K562 (cell line): ENCODE results near the gene RNF212B. TPM values are rescaled to one million over a fixed set of nuclear protein-coding genes. Genes with fewer than 3 reads are reported as not detected.

Source experiments
- CAMTA2 ChIP-seq: fragments of 250-450 bp; sonication (Bioruptor Pico); conservative IDR thresholded peaks from 2 replicates; pipeline ENCODE4 v1.5.1; 2022
- ETV1 ChIP-seq: fragments of 450-650 bp; conservative IDR thresholded peaks from 2 replicates; pipeline ENCODE4 v1.6.1; 2016; ENCODE audit warnings: missing genetic modification characterization, control low read depth, low read depth, missing compliant biosample characterization
- FOXK1 ChIP-seq: sonication (generic); formaldehyde crosslinking; IDR thresholded peaks from 2 replicates; pipeline ENCODE4 v1.8.0; 2022; ENCODE audit warnings: missing genetic modification reagents, mild to moderate bottlenecking, borderline replicate concordance
- HDAC6 ChIP-seq: IDR thresholded peaks from 2 replicates; pipeline ENCODE4 v1.6.1; 2012; ENCODE audit warnings: low read depth, mild to moderate bottlenecking, control low read depth, inconsistent platforms, low read length, moderate library complexity
- KAT2B ChIP-seq: IDR thresholded peaks from one replicate; pipeline ENCODE4 v1.6.1; 2012; ENCODE audit warnings: low read depth, mild to moderate bottlenecking, control low read depth, inconsistent platforms, low read length, moderate library complexity
- KDM2B ChIP-seq: fragments of 250-450 bp; sonication (Bioruptor Pico); IDR thresholded peaks from 2 replicates; pipeline ENCODE4 v1.8.0; 2021; ENCODE audit warnings: mild to moderate bottlenecking, moderate library complexity
- NUFIP1 ChIP-seq: fragments of 450-650 bp; IDR thresholded peaks from 2 replicates; pipeline ENCODE4 v1.6.1; 2018; ENCODE audit not compliant: partially characterized antibody
- PHF21A ChIP-seq: fragments of 450-650 bp; IDR thresholded peaks from 2 replicates; pipeline ENCODE4 v1.6.1; 2017; ENCODE audit warnings: low read depth, borderline replicate concordance
- RBM34 ChIP-seq: fragments of 200-400 bp; formaldehyde crosslinking; IDR thresholded peaks from 2 replicates; pipeline ENCODE4 v1.6.1; 2018; ENCODE audit warnings: low read length, borderline replicate concordance; ENCODE audit not compliant: insufficient read depth
- TGIF2 ChIP-seq: sonication (generic); formaldehyde crosslinking; IDR thresholded peaks from 2 replicates; pipeline ENCODE4 v1.8.1; 2022; ENCODE audit warnings: mild to moderate bottlenecking, missing genetic modification reagents, moderate library complexity
- ZFP36 ChIP-seq: fragments of 150-350 bp; IDR thresholded peaks from 2 replicates; pipeline ENCODE4 v1.6.1; 2018; ENCODE audit warnings: low read length, low read depth; ENCODE audit not compliant: partially characterized antibody
- ZKSCAN3 ChIP-seq: fragments of 250-450 bp; sonication (Bioruptor Pico); IDR thresholded peaks from 2 replicates; pipeline ENCODE4 v1.4.0; 2020
- ZNF444 ChIP-seq: fragments of 250-450 bp; sonication (Bioruptor Pico); IDR thresholded peaks from 2 replicates; pipeline ENCODE4 v1.4.0; 2020; ENCODE audit warnings: mild to moderate bottlenecking, moderate library complexity
- ZNF695 ChIP-seq: fragments of 450-650 bp; formaldehyde crosslinking; IDR thresholded peaks from 2 replicates; pipeline ENCODE4 v1.4.0; 2020; ENCODE audit warnings: mild to moderate bottlenecking, moderate library complexity
- ZNF766 ChIP-seq: fragments of 200-800 bp; sonication (Bioruptor generic); conservative IDR thresholded peaks from 2 replicates; pipeline ENCODE4 v1.6.1; 2016; ENCODE audit warnings: missing genetic modification characterization, missing compliant biosample characterization
- polyA plus RNA-seq, 8 experiments: library from polyadenylated mRNA; depleted of rRNA in 4 of 8; stranded (reverse) in 5 of 8; unstranded in 3 of 8; fragments of >200 nt; fragmentation: Nextera tagmentation in 2 of 8; fragmentation: Illumina TruSeq in 1 of 8; extraction: Ambion mirVana in 2 of 8; extraction: Trizol in 1 of 8; gene quantifications; 2 replicates each; pipeline versions ENCODE4 v1.2.1 to v1.2.3, GENCODE V29; 2011 to 2014; ENCODE audit warnings: inconsistent platforms in 1 of 8, missing spikeins in 1 of 8
- total RNA-seq, 7 experiments: library from RNA; depleted of rRNA in 6 of 7; stranded (reverse); fragments of >200 nt in 6 of 7; fragmentation: Illumina TruSeq in 2 of 7; extraction: Trizol in 2 of 7; gene quantifications; 2 replicates each; pipeline versions ENCODE4 v1.2.1 to v1.2.3, GENCODE V29; 2011 to 2021; ENCODE audit warnings: low replicate concordance in 1 of 7
- TF ChIP-seq, protein P1 (sequence below): fragments of 250-450 bp; sonication (Bioruptor Pico); IDR thresholded peaks from 2 replicates; pipeline ENCODE4 v1.8.0; 2021; ENCODE audit warnings: moderate library complexity, mild to moderate bottlenecking, inconsistent platforms
- TF ChIP-seq, protein P2 (sequence below): IDR thresholded peaks from 2 replicates; pipeline ENCODE4 v1.6.1; 2011; ENCODE audit warnings: borderline replicate concordance, low read depth, mild to moderate bottlenecking, moderate library complexity, low read length; ENCODE audit not compliant: insufficient read depth, poor library complexity, severe bottlenecking
- TF ChIP-seq, protein P3 (sequence below): fragments of 250-450 bp; sonication (Bioruptor Pico); IDR thresholded peaks from 2 replicates; pipeline ENCODE4 v1.9.0; 2021; ENCODE audit warnings: mild to moderate bottlenecking, inconsistent platforms
- TF ChIP-seq, protein P4 (sequence below), 2 experiments: fragments of 200-800 bp in 1 of 2; sonication (Bioruptor generic) in 1 of 2; sonication (generic) in 1 of 2; formaldehyde crosslinking in 1 of 2; IDR thresholded peaks in 1 of 2; conservative IDR thresholded peaks in 1 of 2; 2 replicates each; pipeline versions ENCODE4 v1.5.0 to v1.6.1; 2016 to 2020; ENCODE audit warnings: missing compliant biosample characterization in 1 of 2, missing genetic modification characterization in 1 of 2, missing genetic modification reagents in 1 of 2

Gene RNF212B
- total and polyA plus RNA-seq, 9 of the 15 experiments (the other 6 are each of a cell fraction or from before 2014, with no cell fraction given): 0.15 to 0.43 (median 0.27) TPM; not detected in 3

DNA sequence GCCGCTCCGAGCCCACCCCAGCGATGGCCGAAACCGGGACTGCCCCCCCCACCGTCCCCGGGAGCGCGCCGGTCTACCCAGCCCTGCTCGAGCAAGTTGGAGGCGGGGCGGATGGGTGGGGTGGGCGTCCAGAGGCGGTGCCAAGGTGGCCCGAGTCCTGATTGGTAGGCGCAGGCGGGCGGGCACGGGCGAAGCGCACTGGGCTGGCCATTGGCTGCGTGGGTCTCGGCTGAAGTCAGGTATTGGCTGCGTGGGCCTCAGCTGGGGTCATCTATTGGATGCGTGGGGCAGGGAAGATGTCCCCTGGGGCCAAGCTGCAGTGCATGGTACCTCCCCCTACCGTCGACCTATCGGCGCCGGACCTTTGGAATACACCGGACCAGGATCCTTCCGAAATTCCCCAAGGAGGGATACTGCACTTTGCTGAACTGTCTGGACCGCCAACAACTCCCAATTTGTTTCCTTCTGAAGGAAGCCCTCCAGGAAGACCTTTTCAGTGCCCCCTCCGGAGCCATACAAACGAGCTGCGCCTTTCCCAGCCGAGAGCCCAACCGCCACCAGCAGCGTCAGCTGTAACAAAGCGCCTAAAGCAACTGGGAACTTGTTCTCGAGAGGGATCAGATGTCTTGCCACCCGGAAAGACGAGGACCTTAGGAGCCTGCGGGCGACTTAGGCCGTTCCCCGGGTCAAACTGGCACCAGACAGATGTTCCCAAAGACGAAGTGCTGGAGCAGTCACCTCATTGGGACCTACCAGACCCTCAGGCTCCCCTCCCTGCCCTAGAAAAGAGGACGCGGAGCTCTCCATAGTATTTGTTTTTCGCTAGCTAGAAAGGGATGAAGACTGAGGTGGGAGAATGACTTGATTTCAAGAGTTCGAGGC lies 48.5 kb downstream of the RNF212B start, which contains the start of gene HOMEZ (continued):
- TF ChIP-seq ZNF444 (CRISPR knock-in tag): no peak
- no peak for TF ChIP-seq ZNF766 (CRISPR knock-in tag)
- no peak for TF ChIP-seq ZKSCAN3
- no peak for TF ChIP-seq KDM2B (CRISPR knock-in tag)
- TF ChIP-seq NUFIP1: no peak
- TF ChIP-seq CAMTA2 (CRISPR knock-in tag): no peak
- TF ChIP-seq, protein P1, sequence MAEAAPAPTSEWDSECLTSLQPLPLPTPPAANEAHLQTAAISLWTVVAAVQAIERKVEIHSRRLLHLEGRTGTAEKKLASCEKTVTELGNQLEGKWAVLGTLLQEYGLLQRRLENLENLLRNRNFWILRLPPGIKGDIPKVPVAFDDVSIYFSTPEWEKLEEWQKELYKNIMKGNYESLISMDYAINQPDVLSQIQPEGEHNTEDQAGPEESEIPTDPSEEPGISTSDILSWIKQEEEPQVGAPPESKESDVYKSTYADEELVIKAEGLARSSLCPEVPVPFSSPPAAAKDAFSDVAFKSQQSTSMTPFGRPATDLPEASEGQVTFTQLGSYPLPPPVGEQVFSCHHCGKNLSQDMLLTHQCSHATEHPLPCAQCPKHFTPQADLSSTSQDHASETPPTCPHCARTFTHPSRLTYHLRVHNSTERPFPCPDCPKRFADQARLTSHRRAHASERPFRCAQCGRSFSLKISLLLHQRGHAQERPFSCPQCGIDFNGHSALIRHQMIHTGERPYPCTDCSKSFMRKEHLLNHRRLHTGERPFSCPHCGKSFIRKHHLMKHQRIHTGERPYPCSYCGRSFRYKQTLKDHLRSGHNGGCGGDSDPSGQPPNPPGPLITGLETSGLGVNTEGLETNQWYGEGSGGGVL (CRISPR knock-in tag): no peak
- TF ChIP-seq, protein P2, sequence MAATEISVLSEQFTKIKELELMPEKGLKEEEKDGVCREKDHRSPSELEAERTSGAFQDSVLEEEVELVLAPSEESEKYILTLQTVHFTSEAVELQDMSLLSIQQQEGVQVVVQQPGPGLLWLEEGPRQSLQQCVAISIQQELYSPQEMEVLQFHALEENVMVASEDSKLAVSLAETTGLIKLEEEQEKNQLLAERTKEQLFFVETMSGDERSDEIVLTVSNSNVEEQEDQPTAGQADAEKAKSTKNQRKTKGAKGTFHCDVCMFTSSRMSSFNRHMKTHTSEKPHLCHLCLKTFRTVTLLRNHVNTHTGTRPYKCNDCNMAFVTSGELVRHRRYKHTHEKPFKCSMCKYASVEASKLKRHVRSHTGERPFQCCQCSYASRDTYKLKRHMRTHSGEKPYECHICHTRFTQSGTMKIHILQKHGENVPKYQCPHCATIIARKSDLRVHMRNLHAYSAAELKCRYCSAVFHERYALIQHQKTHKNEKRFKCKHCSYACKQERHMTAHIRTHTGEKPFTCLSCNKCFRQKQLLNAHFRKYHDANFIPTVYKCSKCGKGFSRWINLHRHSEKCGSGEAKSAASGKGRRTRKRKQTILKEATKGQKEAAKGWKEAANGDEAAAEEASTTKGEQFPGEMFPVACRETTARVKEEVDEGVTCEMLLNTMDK: no peak
- TF ChIP-seq KAT2B: no peak
- no peak; the same call in 1 of the 2 replicates for TF ChIP-seq ETV1
- no peak for TF ChIP-seq PHF21A
- TF ChIP-seq, protein P3, sequence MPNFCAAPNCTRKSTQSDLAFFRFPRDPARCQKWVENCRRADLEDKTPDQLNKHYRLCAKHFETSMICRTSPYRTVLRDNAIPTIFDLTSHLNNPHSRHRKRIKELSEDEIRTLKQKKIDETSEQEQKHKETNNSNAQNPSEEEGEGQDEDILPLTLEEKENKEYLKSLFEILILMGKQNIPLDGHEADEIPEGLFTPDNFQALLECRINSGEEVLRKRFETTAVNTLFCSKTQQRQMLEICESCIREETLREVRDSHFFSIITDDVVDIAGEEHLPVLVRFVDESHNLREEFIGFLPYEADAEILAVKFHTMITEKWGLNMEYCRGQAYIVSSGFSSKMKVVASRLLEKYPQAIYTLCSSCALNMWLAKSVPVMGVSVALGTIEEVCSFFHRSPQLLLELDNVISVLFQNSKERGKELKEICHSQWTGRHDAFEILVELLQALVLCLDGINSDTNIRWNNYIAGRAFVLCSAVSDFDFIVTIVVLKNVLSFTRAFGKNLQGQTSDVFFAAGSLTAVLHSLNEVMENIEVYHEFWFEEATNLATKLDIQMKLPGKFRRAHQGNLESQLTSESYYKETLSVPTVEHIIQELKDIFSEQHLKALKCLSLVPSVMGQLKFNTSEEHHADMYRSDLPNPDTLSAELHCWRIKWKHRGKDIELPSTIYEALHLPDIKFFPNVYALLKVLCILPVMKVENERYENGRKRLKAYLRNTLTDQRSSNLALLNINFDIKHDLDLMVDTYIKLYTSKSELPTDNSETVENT (CRISPR knock-in tag): 0 out of 2 replicates have a peak, but pooled peaks have one; percentile 41
- no peak for TF ChIP-seq ZNF695 (CRISPR knock-in tag)
- no peak for TF ChIP-seq HDAC6
- TF ChIP-seq RBM34: no peak
- TF ChIP-seq, protein P4, sequence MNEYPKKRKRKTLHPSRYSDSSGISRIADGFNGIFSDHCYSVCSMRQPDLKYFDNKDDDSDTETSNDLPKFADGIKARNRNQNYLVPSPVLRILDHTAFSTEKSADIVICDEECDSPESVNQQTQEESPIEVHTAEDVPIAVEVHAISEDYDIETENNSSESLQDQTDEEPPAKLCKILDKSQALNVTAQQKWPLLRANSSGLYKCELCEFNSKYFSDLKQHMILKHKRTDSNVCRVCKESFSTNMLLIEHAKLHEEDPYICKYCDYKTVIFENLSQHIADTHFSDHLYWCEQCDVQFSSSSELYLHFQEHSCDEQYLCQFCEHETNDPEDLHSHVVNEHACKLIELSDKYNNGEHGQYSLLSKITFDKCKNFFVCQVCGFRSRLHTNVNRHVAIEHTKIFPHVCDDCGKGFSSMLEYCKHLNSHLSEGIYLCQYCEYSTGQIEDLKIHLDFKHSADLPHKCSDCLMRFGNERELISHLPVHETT (CRISPR knock-in tag; conservative IDR thresholded peaks at IDR 0.05 in 1 of 2, IDR thresholded peaks at IDR 0.05 in 1 of 2): peak in 1 of 2 experiments; percentile 91; a peak in 2 of 4 replicates
- TF ChIP-seq TGIF2 (CRISPR knock-in tag): no peak
- TF ChIP-seq FOXK1 (CRISPR knock-in tag): no peak
- TF ChIP-seq ZFP36: no peak
